Fibroblast of mammary gland (primary cell): ENCODE measurements around the gene TCAP.
"Not testable (repeated sequence)": the region's sequence is repeated elsewhere in the genome, so short reads cannot be mapped to it uniquely, and the experiment has no call there.

ENCODE experiments used
- DNase-seq: peaks from one replicate; pipeline ENCODE4 v3.0.0-alpha.2; 2010; ENCODE audit warnings: low read depth
- H3K4me3 ChIP-seq: 2 replicates; pipeline ENCODE4 v1.5.1; 2011; ENCODE audit warnings: low read depth, mild to moderate bottlenecking, low read length, moderate library complexity; ENCODE audit not compliant: control insufficient read depth
- TF ChIP-seq, protein P1 (sequence below): conservative IDR thresholded peaks from 2 replicates; pipeline ENCODE4 v1.5.1; 2011; ENCODE audit warnings: low read depth, low read length, inconsistent platforms; ENCODE audit not compliant: control insufficient read depth, insufficient read depth

The TCAP gene

DNA sequence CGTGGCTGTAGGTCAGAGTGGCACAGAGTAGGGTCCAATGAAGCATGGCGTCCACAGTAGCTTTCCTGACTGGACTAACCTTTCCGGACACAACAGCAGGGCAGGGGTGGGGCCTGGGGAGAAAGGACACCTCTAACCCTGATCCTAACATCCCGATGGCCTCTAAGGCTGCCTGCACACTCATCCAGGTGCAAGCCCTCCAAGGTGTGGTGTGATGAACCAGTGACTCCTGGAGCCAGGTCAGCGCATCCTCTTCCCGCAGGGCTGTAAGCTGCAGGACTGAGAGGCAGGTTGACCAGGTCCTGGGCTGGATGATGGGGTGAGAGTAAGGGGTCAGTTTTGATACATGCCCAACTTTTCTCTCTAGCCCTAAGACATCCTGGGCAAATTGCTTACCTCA lies 31.6 kb downstream of the TCAP start:
- H3K4me3 ChIP-seq, result no peak overlapping the region
- DNase-seq, result no peak
- TF ChIP-seq, protein P1, sequence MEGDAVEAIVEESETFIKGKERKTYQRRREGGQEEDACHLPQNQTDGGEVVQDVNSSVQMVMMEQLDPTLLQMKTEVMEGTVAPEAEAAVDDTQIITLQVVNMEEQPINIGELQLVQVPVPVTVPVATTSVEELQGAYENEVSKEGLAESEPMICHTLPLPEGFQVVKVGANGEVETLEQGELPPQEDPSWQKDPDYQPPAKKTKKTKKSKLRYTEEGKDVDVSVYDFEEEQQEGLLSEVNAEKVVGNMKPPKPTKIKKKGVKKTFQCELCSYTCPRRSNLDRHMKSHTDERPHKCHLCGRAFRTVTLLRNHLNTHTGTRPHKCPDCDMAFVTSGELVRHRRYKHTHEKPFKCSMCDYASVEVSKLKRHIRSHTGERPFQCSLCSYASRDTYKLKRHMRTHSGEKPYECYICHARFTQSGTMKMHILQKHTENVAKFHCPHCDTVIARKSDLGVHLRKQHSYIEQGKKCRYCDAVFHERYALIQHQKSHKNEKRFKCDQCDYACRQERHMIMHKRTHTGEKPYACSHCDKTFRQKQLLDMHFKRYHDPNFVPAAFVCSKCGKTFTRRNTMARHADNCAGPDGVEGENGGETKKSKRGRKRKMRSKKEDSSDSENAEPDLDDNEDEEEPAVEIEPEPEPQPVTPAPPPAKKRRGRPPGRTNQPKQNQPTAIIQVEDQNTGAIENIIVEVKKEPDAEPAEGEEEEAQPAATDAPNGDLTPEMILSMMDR, result no peak

DNA sequence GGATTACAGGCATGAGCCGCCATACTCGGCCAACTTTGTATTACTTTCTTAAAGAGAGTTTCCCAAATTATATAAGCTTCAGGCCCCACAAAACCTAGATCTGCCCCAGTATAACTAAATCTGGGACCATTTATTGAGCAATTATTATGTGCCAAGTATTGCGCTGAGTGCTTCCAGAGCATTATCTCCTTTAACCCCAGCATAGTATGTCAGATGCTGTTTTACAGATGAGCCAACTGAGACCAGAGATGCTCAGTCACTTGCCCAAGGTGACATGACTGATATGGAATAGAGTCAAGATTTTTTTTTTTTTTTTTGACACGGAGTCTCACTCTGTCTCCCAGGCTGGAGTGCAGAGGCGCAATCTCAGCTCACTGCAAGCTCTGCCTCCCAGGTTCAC lies 32.8 kb downstream of the TCAP start:
- TF ChIP-seq, protein P1, result no peak
- no peak for DNase-seq
- no peak overlapping the region for H3K4me3 ChIP-seq

DNA sequence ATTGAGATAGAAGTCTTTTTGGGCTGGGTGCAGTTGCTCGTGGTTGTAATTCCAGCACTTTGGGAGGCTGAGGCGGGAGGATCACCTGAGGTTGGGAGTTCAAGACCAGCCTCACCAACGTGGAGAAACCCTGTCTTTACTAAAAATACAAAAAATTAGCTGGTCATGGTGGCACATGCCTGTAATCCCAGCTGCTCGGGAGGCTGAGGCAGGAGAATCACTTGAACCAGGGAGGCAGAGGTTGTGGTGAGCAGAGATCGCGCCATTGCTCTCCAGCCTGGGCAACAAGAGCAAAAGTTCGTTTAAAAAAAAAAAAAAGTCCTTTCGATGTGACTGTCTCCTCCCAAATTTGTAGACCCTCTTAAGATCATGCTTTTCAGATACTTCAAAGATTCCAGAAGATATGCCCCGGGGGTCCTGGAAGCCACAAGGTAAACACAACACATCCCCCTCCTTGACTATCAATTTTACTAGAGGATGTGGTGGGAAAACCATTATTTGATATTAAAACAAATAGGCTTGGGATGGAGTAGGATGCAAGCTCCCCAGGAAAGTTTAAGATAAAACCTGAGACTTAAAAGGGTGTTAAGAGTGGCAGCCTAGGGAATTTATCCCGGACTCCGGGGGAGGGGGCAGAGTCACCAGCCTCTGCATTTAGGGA lies 34.1 kb downstream of the TCAP start:
- peak overlapping the region; percentile 66 for H3K4me3 ChIP-seq

DNA sequence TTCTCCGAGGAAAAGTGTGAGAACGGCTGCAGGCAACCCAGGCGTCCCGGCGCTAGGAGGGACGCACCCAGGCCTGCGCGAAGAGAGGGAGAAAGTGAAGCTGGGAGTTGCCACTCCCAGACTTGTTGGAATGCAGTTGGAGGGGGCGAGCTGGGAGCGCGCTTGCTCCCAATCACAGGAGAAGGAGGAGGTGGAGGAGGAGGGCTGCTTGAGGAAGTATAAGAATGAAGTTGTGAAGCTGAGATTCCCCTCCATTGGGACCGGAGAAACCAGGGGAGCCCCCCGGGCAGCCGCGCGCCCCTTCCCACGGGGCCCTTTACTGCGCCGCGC lies 34.6 kb downstream of the TCAP start, which contains the start of gene ERBB2:
ERBB2 (plus strand) TSS at position 247 of the 330 bp plus-strand sequence. CDS start 175 bp downstream, outside the sequence.
- H3K4me3 ChIP-seq, result peak within 1 kb of the TSS; percentile 66
- peak; percentile 71 for DNase-seq
- TF ChIP-seq, protein P1, result no peak

More for the DNA sequence above, 34.1 kb downstream of the TCAP start:
- not testable (repeated sequence) for DNase-seq

DNA sequence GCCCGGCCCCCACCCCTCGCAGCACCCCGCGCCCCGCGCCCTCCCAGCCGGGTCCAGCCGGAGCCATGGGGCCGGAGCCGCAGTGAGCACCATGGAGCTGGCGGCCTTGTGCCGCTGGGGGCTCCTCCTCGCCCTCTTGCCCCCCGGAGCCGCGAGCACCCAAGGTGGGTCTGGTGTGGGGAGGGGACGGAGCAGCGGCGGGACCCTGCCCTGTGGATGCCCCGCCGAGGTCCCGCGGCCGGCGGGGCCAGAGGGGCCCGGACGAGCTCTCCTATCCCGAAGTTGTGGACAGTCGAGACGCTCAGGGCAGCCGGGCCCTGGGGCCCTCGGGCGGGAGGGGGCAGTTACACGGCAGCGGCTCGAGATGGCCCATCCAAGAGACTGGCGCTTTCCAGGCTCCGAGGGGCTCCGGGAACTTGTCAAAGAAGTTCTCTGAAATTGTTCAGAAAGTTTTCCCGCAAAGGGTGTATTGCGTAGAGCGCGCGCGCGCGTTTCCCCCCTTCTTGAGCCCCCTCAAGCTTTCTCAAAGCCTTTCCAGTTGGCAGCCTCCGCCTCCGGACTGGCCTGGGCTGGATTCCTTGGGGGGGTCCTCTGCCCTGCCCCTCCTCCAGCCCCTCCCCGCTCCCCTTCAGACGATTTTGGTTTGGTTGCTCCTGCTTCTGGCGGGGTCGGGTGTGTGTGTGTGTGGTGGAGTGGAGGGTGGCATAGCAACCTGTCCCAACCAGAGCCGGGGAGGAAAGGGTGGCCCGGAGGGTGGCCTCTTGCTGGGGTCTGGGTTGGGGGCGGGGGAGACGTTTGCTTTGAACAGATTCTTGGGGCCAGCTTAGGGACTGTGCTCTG lies 35.2 kb downstream of the TCAP start:
- peak overlapping the region; percentile 66 for H3K4me3 ChIP-seq
- TF ChIP-seq, protein P1, result no peak
- no peak for DNase-seq

DNA sequence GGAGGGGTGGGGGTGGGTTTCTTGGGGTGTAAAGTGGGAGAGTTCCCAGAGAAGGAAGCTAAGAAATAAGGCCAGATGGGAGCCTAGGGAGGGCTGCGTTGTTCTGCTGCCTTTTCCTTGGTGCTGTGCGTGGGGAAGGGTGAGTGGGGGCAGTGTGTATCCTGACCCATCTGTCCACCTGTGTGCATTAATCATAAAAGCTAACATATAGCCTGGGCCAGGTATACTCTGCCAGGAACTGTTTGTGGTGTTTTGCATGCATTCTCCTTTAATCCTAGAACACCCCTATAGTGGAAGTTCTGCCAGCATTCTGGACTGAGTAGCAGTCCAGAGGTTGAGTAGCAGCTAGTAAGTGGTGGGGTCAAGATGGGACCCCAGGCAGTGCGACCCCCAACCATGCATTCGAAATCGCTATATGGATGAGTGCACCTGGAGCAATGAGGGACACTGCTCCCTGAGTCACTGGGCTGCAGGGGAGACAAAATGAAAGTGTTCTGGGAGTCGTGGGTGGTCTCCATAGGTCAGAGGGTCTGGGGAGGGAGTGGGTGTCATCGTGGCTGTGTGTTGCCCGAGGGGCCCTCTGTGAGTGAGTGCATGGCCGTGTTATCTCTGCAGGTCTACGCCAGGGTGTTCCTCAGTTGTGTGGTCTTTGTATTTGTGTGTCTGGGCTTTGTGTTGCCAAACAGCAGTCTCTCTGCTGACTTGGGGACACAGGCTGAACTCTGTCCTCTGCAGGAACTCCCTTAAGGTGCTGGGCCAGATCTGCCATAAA lies 36.0 kb downstream of the TCAP start:
- TF ChIP-seq, protein P1, result no peak
- no peak for DNase-seq
- H3K4me3 ChIP-seq, result peak overlapping the region; percentile 66

DNA sequence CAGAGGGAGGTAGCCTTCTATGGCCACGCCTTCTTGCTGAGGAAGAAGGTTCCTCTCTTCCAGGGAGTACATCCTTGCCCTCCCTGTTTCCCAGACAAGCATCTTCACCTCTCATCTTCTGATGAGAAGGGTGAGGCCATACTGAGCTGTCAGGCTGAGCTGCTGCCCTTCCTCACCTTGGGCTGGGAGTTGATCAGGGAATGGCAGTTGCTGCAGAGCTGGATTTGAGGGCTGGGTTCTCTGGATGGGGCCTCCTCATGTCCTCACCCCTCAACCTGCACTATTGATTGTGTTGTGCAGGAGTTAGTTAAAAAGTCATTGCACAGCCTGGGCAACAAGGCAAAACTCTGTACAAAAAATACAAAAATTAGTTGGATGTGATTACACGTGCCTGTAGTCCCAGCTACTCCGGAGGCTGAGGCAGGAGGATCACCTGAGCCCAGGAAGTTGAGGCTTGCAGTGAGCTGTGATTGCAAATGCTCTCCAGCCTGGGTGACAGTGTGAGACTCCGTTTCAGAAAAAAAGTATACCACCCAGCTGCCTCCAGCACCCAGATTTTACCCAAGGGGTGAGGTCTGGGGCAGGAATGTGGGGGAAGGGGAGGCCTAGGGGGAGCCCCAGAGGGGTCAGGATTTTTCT lies 36.8 kb downstream of the TCAP start:
- TF ChIP-seq, protein P1, result no peak
- H3K4me3 ChIP-seq, result no peak overlapping the region
- DNase-seq, result no peak
